HG02970 (cell line): ENCODE results near the gene RCOR2.

Experiments
- ATAC-seq: cut with Tn5 transposase; IDR thresholded peaks from one replicate; pipeline ENCODE4 v1.9.1; 2021; ENCODE audit warnings: mild to moderate bottlenecking, moderate library complexity, moderate number of reproducible peaks; ENCODE audit not compliant: unreplicated experiment, low FRiP score

RCOR2 gene

GRCh38 chr11:63929616-63930015 is 12.7 kb upstream of the RCOR2 start:
- ATAC-seq, result no peak

GRCh38 chr11:63923319-63923718 is 6.4 kb upstream of the RCOR2 start:
- ATAC-seq, result no peak

DNA sequence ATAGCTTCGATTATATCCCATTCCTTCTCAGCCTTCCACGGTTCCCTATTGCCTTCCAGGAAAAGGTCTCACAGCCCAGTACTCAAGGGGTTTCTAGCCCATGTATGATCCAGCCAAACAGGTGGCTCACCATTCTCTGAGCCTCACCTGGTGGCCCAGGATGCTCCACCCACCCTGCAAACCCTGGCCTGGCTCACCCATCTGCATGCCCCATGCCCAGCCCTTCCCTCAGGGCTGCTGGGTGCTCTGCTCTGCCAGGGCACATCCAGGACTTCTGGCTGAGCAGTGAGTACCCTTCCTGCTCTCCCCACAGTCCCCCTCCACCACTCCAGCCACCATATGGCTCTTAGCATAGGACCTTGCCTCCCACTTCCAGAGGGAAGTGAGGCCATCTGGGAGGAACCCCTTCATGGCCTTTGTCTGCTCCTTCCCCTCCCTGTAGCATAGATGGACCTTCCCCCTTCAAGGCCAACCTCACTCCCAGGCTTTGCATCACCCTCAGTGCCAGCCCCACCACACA is 5.8 kb upstream of the RCOR2 start:
- no peak for ATAC-seq

- ATAC-seq, result no peak
Measured at GRCh38 chr11:63920939-63921417, 4.0 kb upstream of the RCOR2 start.

GRCh38 chr11:63920126-63920938 is 3.4 kb upstream of the RCOR2 start:
- no peak for ATAC-seq

DNA sequence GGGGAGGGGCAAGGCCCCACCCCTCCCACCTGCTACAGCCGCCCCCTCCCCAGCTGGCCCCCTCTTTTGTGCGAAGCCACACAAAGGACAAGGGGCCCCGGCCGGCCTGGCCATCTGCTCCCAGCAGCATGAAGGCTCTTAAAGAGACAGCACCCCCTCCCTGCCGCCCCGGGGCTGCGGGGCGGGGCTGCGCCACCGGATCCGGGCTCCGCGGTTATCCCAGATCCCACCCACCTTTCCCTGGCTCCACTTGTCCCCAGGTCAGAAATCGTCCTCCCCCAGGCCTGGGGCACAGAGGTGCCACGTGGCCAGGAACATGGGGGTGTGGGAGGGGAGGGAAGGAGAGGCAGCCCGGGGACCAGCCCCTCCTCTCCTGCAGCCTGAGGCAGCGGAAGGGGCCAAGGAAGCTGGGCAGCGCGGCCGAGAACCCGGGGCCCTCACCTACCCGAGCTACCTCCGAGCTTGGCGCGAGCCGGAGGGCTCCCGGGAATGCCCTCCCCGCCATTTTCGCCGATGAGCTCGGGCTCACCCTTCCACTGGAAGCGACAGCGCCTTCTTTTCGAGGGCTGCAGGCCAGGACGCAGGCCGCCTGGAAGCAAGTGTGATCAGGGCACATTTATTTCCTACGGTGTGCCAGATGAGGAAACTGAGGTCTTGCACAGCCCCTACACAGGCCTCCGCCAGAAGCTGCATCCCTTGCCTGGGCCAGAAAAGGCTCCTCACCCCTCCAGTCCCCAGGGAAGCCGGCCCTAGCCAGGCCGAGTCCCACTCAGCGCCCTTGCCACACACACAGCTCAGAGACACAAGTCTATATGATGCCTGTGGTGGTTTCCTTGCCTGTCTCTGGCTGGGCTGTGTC is 2.5 kb upstream of the RCOR2 start:
- no peak for ATAC-seq

DNA sequence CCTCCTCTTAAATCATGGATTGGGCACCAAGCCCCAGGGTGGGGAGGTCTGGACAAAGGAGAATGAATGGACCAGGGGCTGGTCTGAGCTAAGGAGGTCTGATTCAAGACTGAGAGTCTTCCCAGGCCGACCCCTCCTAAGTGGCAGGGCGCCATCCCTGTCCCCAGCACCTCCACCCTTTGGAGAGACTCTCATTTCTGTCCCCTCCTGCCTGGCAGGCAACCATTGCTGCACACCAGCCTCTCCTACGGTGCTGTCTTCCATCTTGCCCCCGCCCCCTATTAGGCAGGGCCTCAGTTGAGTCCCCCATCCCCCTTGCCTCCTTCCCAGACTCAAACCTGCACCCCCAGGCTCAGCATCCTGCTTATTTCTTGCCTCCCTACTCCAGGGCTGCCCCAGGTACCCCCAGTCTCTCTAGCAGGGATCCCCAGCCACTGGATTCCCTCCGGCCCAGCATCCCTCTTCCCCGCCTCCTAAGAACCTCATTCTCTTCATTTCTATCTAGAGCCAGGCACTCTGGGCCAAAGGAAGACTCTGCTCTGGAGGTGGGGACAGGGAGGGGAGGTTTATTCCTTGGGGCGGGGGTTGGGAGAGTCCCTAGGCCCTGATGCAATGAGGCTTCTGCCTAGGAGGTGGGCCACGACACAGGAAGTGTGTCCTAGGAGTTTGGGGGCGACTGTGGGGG is 1.7 kb upstream of the RCOR2 start:
- ATAC-seq, result no peak

- ATAC-seq, result no peak
Measured at GRCh38 chr11:63917692-63918506, 935 bp upstream of the RCOR2 start.

- ATAC-seq, result no peak
Measured at GRCh38 chr11:63915961-63916836, 765 bp downstream of the RCOR2 start.

- ATAC-seq, result no peak
Measured at GRCh38 chr11:63914896-63915691, 1.9 kb downstream of the RCOR2 start.

DNA sequence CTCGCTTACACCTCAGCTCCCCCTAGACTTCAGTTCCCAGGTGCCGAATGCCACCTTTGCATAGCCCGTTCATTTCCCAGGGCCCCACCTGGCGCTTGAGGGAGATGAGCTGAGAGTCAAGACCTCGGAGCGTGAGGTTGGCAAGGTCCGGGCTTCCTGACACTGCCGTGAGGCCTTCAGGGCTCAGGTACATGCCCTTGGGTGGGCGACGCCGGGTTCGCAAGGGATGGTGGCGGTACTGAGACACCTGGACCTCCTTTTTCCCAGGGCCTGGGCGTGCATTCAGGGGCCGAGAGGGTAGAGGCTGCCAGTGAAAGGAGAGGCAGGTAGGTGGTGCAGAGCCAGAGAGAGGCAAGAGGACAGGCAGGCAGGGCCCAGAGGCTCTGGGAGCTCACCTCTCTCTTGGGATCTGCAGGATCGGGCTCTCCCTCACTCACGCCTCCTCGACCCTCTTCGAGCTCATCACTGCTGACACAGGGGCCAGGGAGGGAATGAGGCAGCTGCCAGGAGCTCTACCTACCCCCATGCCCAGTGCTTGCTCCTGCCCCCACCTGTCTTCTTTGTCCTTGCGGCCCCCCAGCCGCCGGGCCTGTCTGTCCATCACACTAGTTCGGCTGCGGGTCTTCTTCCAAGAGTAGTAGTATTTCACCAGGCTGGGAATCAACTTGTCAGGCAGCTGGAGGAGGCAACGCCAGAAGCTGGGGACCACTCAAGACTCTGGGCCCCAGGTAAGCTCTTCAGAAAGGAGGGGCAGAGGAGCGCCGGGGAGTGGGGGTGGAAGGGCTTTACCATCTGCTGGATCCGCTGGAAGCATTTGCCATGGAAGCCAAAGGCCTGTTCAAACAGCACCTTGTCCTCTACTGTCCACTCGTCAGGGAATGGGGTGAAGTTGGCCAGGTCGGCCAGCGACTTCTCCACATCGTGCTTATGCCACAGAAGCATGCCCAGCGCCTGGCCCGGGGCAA is 2.8 kb downstream of the RCOR2 start:
- no peak for ATAC-seq

DNA sequence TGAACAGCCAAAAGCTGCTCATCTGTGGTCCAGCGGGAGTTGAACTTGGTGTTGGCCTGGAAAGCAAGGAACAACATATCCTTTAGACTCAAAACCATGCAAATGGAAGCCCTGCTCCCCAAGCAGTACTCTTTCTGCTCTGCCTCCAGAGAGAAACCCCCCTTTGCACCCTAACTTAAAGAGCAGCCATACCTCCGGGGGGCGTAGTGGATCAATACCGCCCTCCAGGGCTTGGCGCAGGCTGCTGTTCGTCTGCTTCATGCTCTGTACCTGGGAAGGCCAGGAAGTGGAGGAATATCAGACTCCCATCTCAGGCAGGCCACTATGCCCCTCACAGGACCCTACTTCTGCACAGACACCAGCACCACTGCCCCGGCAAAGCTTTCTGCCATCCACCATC is 4.3 kb downstream of the RCOR2 start:
- ATAC-seq, result no peak

DNA sequence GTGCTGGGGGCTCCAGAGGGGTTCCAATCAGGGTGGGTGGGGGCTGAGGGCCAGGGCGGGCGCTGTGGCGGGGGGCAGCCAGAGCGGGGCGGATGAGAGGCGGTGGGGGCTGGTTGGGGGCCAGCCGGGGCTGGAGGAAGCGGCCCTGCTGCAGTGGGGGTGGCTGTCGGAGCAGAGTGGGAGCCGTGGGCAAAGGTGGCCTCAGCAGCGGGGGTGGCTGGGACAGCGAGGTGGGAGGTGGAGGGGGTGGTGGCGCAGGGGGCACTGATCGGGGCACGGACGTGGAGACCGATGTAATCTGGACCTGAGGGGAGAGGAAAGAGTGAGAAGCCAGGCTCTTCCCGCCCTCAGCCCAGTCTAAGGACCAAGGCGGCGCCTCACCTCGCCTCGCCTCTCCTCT is 5.1 kb downstream of the RCOR2 start:
- ATAC-seq, result no peak

DNA sequence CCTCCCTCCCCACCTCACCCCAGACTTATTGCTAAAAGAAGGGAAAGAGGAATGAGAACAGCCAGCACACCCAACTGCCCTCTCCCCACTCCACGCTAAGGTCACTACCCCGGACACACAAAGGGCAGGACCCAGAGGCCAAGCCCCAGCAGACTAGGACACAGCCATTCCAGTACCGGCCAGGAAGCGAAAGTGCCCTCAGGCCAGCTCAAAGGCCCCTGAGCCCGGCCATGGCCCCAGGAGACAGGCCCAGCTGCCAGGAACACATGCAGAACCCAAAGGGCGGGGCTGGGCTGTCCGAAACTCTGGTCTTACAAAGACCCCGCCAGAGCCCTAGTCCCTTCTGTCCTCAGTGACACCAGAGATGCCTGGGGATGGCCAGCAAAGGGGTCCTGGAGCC is 5.5 kb downstream of the RCOR2 start:
- no peak for ATAC-seq

GRCh38 chr11:63910675-63911074 is 6.3 kb downstream of the RCOR2 start:
- ATAC-seq, result no peak

DNA sequence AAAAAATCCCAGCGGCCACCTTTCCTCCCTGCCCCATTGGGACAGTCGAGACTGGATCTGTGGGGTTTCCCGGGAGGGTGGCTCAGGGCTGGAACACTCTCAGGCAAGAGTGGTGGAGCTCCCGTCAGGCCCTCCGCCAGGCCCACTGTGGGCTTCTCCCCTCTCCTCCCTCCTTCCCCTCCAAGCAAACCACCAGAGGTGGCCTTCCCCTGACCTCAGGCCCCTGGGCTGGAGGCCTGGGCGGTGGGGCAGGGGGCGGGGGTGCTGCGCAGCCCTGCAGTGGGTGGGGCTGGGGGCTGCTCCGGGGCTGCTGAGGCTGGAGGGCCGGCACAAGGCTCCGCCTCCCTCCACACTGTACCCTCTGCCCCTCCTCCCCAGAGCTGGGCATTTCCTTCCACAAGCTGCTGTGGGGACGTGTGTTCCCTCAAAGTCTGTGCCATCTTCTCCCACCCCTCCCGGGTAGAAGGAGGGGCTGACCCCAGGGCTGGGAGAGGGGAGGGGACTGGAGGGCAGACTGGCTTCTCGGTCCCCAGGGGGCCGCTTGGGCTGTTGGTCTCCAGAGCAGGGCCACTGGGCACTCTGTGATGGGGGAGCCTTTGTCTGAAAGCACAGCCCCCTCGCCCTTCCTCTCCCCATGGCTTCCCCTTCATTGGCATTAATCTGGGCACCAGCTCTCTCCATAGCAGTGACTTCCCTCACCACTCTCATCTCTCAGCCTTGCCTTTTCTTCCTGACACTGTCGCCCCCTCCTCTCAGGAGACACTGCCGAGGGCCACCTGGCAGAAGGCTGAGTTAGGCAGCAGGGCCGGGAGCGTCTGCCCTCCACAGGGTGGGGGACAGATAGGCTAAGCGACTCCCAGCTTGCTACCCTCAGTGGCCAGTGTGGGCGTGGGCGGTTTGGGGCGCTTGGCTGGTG is 7.1 kb downstream of the RCOR2 start:
- ATAC-seq, result no peak
